ENCODE results near the gene MYO5C. TPM values are rescaled to one million over a fixed set of nuclear protein-coding genes. Genes with fewer than 3 reads are reported as not detected.
A peak's percentile ranks its signal among the peaks of the same experiment; 100 is the strongest.

Gene MYO5C
- total and polyA plus RNA-seq, 2 donors: 4.0 to 11.6 TPM

GRCh38 chr15:52278636-52279367, 16.8 kb downstream of the MYO5C start:
- no peak for DNase-seq (ENCODE audit: extremely low spot score)
- 87% methylated on average over 13 of the region's 13 CpGs for WGBS
- no peak overlapping the region for H3K4me3 ChIP-seq (ENCODE audit: low read depth, low read length)
- no peaks in the 10 kb centered on the region for H3K36me3 ChIP-seq (ENCODE audit: insufficient read depth)
- H3K4me1 ChIP-seq (ENCODE audit: insufficient read depth): no peaks in the 10 kb centered on the region
- no peak overlapping the region for H3K27ac ChIP-seq (ENCODE audit: low read depth)

GRCh38 chr15:52278135-52278534, 17.5 kb downstream of the MYO5C start:
- Histone ChIP-seq H3K27ac (ENCODE audit: low read depth) (no peak overlapping the region), H3K4me3 (ENCODE audit: low read depth, low read length) (no peak overlapping the region), H3K4me1 (ENCODE audit: insufficient read depth) (no peaks in the 10 kb centered on the region), H3K36me3 (ENCODE audit: insufficient read depth) (no peaks in the 10 kb centered on the region)
- WGBS: 69% methylated on average over 3 of the region's 3 CpGs
- no peak for DNase-seq (ENCODE audit: extremely low spot score)

GRCh38 chr15:52277575-52277974, 18.0 kb downstream of the MYO5C start:
- H3K27ac ChIP-seq (ENCODE audit: low read depth): no peak overlapping the region
- DNase-seq (ENCODE audit: extremely low spot score): no peak
- H3K4me3 ChIP-seq (ENCODE audit: low read depth, low read length): no peak overlapping the region
- H3K4me1 ChIP-seq (ENCODE audit: insufficient read depth): no peaks in the 10 kb centered on the region
- H3K36me3 ChIP-seq (ENCODE audit: insufficient read depth): no peaks in the 10 kb centered on the region
- 91% methylated on average over 9 of the region's 9 CpGs for WGBS

GRCh38 chr15:52276256-52276770, 19.3 kb downstream of the MYO5C start:
- Histone ChIP-seq H3K4me1 (ENCODE audit: insufficient read depth) (no peaks in the 10 kb centered on the region), H3K4me3 (ENCODE audit: low read depth, low read length) (no peak overlapping the region), H3K27ac (ENCODE audit: low read depth) (no peak overlapping the region), H3K36me3 (ENCODE audit: insufficient read depth) (no peaks in the 10 kb centered on the region)
- DNase-seq (ENCODE audit: extremely low spot score): no peak
- 92% methylated on average over 7 of the region's 7 CpGs for WGBS

- WGBS: 82% methylated on average over 11 of the region's 11 CpGs
- no peaks in the 10 kb centered on the region for H3K4me1 ChIP-seq (ENCODE audit: insufficient read depth)
- no peak overlapping the region for H3K27ac ChIP-seq (ENCODE audit: low read depth)
- DNase-seq (ENCODE audit: extremely low spot score): no peak
- H3K4me3 ChIP-seq (ENCODE audit: low read depth, low read length): no peak overlapping the region
- H3K36me3 ChIP-seq (ENCODE audit: insufficient read depth): no peaks in the 10 kb centered on the region
These were observed 31.9 kb downstream of the MYO5C start for GRCh38 chr15:52263563-52264282.

- H3K36me3 ChIP-seq (ENCODE audit: insufficient read depth): no peaks in the 10 kb centered on the region
- no peaks in the 10 kb centered on the region for H3K4me1 ChIP-seq (ENCODE audit: insufficient read depth)
- no peak overlapping the region for H3K4me3 ChIP-seq (ENCODE audit: low read depth, low read length)
- 74% methylated on average over 5 of the region's 5 CpGs for WGBS
- H3K27ac ChIP-seq (ENCODE audit: low read depth): no peak overlapping the region
- no peak for DNase-seq (ENCODE audit: extremely low spot score)
These were observed 33.2 kb downstream of the MYO5C start for GRCh38 chr15:52262364-52262763.

GRCh38 chr15:52261498-52262242, 33.9 kb downstream of the MYO5C start:
- Histone ChIP-seq H3K4me3 (ENCODE audit: low read depth, low read length) (no peak overlapping the region), H3K4me1 (ENCODE audit: insufficient read depth) (no peaks in the 10 kb centered on the region), H3K36me3 (ENCODE audit: insufficient read depth) (no peaks in the 10 kb centered on the region), H3K27ac (ENCODE audit: low read depth) (peak overlapping the region; percentile 11)
- 27% methylated on average over 8 of the region's 8 CpGs for WGBS
- peak; percentile 41 for DNase-seq (ENCODE audit: extremely low spot score)

- 95% methylated on average over 10 of the region's 10 CpGs for WGBS
These were observed 34.6 kb downstream of the MYO5C start for GRCh38 chr15:52261026-52261425.

GRCh38 chr15:52259503-52259902, 36.1 kb downstream of the MYO5C start:
- H3K36me3 ChIP-seq (ENCODE audit: insufficient read depth): no peaks in the 10 kb centered on the region
- 92% methylated on average over 4 of the region's 4 CpGs for WGBS
- H3K4me1 ChIP-seq (ENCODE audit: insufficient read depth): no peaks in the 10 kb centered on the region
- no peak overlapping the region for H3K4me3 ChIP-seq (ENCODE audit: low read depth, low read length)
- H3K27ac ChIP-seq (ENCODE audit: low read depth): no peak overlapping the region
- DNase-seq (ENCODE audit: extremely low spot score): no peak

More at GRCh38 chr15:52261026-52261425, 34.6 kb downstream of the MYO5C start:
- Histone ChIP-seq H3K4me3 (ENCODE audit: low read depth, low read length) (no peak overlapping the region), H3K36me3 (ENCODE audit: insufficient read depth) (no peaks in the 10 kb centered on the region), H3K27ac (ENCODE audit: low read depth) (no peak overlapping the region), H3K4me1 (ENCODE audit: insufficient read depth) (no peaks in the 10 kb centered on the region)
- no peak for DNase-seq (ENCODE audit: extremely low spot score)

GRCh38 chr15:52258461-52258860, 37.1 kb downstream of the MYO5C start:
- Histone ChIP-seq H3K27ac (ENCODE audit: low read depth) (no peak overlapping the region), H3K36me3 (ENCODE audit: insufficient read depth) (no peaks in the 10 kb centered on the region), H3K4me3 (ENCODE audit: low read depth, low read length) (no peak overlapping the region), H3K4me1 (ENCODE audit: insufficient read depth) (no peaks in the 10 kb centered on the region)
- DNase-seq (ENCODE audit: extremely low spot score): no peak
- WGBS: 97% methylated on average over 5 of the region's 5 CpGs

- WGBS: 57% methylated on average over 5 of the region's 5 CpGs
- no peaks in the 10 kb centered on the region for H3K4me1 ChIP-seq (ENCODE audit: insufficient read depth)
- H3K36me3 ChIP-seq (ENCODE audit: insufficient read depth): no peaks in the 10 kb centered on the region
- H3K27ac ChIP-seq (ENCODE audit: low read depth): no peak overlapping the region
- DNase-seq (ENCODE audit: extremely low spot score): no peak
- H3K4me3 ChIP-seq (ENCODE audit: low read depth, low read length): no peak overlapping the region
These were observed 37.9 kb downstream of the MYO5C start for GRCh38 chr15:52257734-52258062.

- Histone ChIP-seq H3K36me3 (ENCODE audit: insufficient read depth) (no peaks in the 10 kb centered on the region), H3K4me3 (ENCODE audit: low read depth, low read length) (no peak overlapping the region), H3K4me1 (ENCODE audit: insufficient read depth) (no peaks in the 10 kb centered on the region), H3K27ac (ENCODE audit: low read depth) (no peak overlapping the region)
- 75% methylated on average over 10 of the region's 10 CpGs for WGBS
- no peak for DNase-seq (ENCODE audit: extremely low spot score)
These were observed 38.5 kb downstream of the MYO5C start for GRCh38 chr15:52256930-52257733.

- H3K27ac ChIP-seq (ENCODE audit: low read depth): no peak overlapping the region
- 6% methylated on average over 10 of the region's 10 CpGs for WGBS
These were observed 39.2 kb downstream of the MYO5C start for GRCh38 chr15:52256366-52256765.

More at GRCh38 chr15:52256366-52256765, 39.2 kb downstream of the MYO5C start:
- Histone ChIP-seq H3K36me3 (ENCODE audit: insufficient read depth) (no peaks in the 10 kb centered on the region), H3K4me1 (ENCODE audit: insufficient read depth) (no peaks in the 10 kb centered on the region), H3K4me3 (ENCODE audit: low read depth, low read length) (no peak overlapping the region)
- DNase-seq (ENCODE audit: extremely low spot score): peak; percentile 48
